Type B pancreatic cell (in vitro differentiated cells): Measurements from ENCODE around the gene COL1A1. TPM values are rescaled to one million over a fixed set of nuclear protein-coding genes. Genes with fewer than 3 reads are reported as not detected.

ENCODE experiments used
- DNase-seq: peaks from one replicate; pipeline ENCODE4 v3.0.0; 2021; ENCODE audit warnings: mixed read lengths; ENCODE audit not compliant: unreplicated experiment; ENCODE audit errors: extremely low spot score
- H3K27ac Mint-ChIP-seq: 2 replicates; pipeline ENCODE4 v1.8.0; 2021; ENCODE audit warnings: mild to moderate bottlenecking, mixed read lengths
- H3K27me3 Mint-ChIP-seq: 2 replicates; pipeline ENCODE4 v1.8.0; 2021; ENCODE audit warnings: mixed read lengths
- H3K36me3 Mint-ChIP-seq: 2 replicates; pipeline ENCODE4 v1.8.0; 2021; ENCODE audit warnings: mixed read lengths
- H3K4me1 Mint-ChIP-seq: one replicate; pipeline ENCODE4 v1.8.0; 2021; ENCODE audit warnings: mixed read lengths; ENCODE audit not compliant: unreplicated experiment
- H3K4me3 Mint-ChIP-seq: 2 replicates; pipeline ENCODE4 v1.8.0; 2021; ENCODE audit warnings: mild to moderate bottlenecking, mixed read lengths
- H3K9me3 Mint-ChIP-seq: 2 replicates; pipeline ENCODE4 v1.8.0; 2021; ENCODE audit warnings: mixed read lengths
- CTCF ChIP-seq: fragments of 200-600 bp; sonication (generic); conservative IDR thresholded peaks from 2 replicates; pipeline ENCODE4 v1.5.0; 2021; ENCODE audit warnings: antibody characterized with exemption, mild to moderate bottlenecking
- total RNA-seq: library from RNA; stranded (reverse); gene quantifications from 2 replicates; pipeline ENCODE4 v1.2.1, GENCODE V29; 2021; ENCODE audit warnings: low replicate concordance

The COL1A1 gene
- total RNA-seq, 1 donor from 2014 or later: 201 TPM

- Mint-ChIP-seq H3K4me1 (peaks cover 11% of the 10 kb centered on the region), H3K36me3 (no peaks in the 10 kb centered on the region), H3K9me3 (no peaks in the 10 kb centered on the region), H3K27ac (peak overlapping the region; percentile 76), H3K27me3 (peaks cover 10% of the 10 kb centered on the region), H3K4me3 (peak overlapping the region; percentile 93)
- TF ChIP-seq CTCF: no peak
- DNase-seq: no peak
Measured at GRCh38 chr17:50161911-50162288, 39.5 kb downstream of the COL1A1 start.

GRCh38 chr17:50161023-50161910, 40.2 kb downstream of the COL1A1 start:
- TF ChIP-seq CTCF: peak; percentile 97
- H3K4me3 Mint-ChIP-seq: peak overlapping the region; percentile 93
- peak; percentile 98 for DNase-seq
- peaks cover 11% of the 10 kb centered on the region for H3K4me1 Mint-ChIP-seq
- no peaks in the 10 kb centered on the region for H3K36me3 Mint-ChIP-seq
- H3K27me3 Mint-ChIP-seq: peaks cover 10% of the 10 kb centered on the region
- no peaks in the 10 kb centered on the region for H3K9me3 Mint-ChIP-seq
- peak overlapping the region; percentile 76 for H3K27ac Mint-ChIP-seq

GRCh38 chr17:50157891-50158290, 43.5 kb downstream of the COL1A1 start:
- H3K9me3 Mint-ChIP-seq: no peaks in the 10 kb centered on the region
- H3K4me3 Mint-ChIP-seq: no peak overlapping the region
- TF ChIP-seq CTCF: no peak
- peaks cover 10% of the 10 kb centered on the region for H3K27me3 Mint-ChIP-seq
- peaks cover 16% of the 10 kb centered on the region for H3K4me1 Mint-ChIP-seq
- H3K36me3 Mint-ChIP-seq: no peaks in the 10 kb centered on the region
- no peak overlapping the region for H3K27ac Mint-ChIP-seq
- DNase-seq: no peak

GRCh38 chr17:50155115-50155819, 46.2 kb downstream of the COL1A1 start:
- DNase-seq: no peak

GRCh38 chr17:50154604-50155003, 46.8 kb downstream of the COL1A1 start:
- no peaks in the 10 kb centered on the region for H3K27me3 Mint-ChIP-seq
- DNase-seq: no peak
- H3K27ac Mint-ChIP-seq: no peak overlapping the region
- no peak overlapping the region for H3K4me3 Mint-ChIP-seq
- peaks cover 10% of the 10 kb centered on the region for H3K4me1 Mint-ChIP-seq
- H3K9me3 Mint-ChIP-seq: no peaks in the 10 kb centered on the region
- no peaks in the 10 kb centered on the region for H3K36me3 Mint-ChIP-seq
- no peak for TF ChIP-seq CTCF

More at GRCh38 chr17:50155115-50155819, 46.2 kb downstream of the COL1A1 start:
- Mint-ChIP-seq H3K4me3 (no peak overlapping the region), H3K27me3 (no peaks in the 10 kb centered on the region), H3K27ac (no peak overlapping the region), H3K9me3 (no peaks in the 10 kb centered on the region), H3K36me3 (no peaks in the 10 kb centered on the region), H3K4me1 (peaks cover 10% of the 10 kb centered on the region)
- TF ChIP-seq CTCF: no peak
